ENCODE results near the gene MT1E. TPM values are rescaled to one million over a fixed set of nuclear protein-coding genes. Genes with fewer than 3 reads are reported as not detected.

MT1E gene
- total and polyA plus RNA-seq, 2 of the 8 experiments (the other 6 are each of a cell fraction or from before 2014, with no cell fraction given): 7.9 to 117 TPM

DNA sequence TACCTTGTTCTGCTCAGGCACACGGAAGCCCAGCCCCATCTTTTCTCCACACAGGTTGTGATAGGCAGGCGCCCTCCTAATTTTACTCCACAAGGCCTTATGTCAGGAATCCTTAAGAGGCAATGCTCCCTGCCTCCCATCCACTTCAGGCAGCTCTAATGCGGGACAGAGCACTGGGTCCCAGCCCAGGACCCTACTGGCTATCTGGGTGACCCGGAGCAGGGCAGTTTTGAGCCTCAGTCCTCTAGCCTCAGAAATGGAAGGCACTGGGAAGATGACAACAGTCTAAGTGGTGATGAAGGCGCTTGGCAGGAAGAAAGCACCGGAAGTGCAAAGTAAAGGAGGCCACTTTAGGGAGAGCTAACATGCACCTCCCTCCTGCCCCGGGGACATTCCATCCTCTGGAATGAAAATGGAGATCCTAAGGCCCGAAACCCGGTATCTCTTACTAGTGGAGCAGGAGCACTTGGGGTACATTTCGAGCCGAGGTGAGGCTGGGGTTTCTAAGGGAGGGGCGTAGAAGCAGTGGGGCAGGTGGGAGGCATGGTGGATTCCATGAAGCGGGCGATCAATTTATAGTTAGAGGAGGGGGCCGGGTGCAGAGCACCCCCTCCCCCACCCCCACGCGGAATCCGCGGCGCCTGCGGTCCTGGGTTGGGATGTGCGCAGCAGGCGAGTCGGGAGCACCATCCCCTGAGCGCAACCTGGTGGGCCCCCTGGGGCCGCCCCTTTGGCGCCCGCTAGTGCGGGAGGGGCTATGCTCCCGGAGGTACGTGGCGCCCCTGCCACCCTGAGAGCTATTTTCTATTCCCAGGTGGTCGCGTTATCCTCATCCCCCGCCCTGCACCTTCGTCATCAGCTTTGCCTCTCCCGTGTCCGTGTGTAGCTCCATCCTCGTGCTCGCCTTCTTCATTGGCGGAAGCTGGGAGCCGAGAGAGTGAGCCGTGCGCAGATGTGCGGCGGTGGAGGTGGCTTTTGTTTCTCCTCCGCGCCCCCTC, 37.1 kb downstream of the MT1E start:
- CTCF ChIA-PET (ENCODE audit: partially characterized antibody): interaction anchor here (0.7 to 2.8 kb wide), 7 partner anchors 9 to 59 kb away, joined by 3 to 9 read pairs (median 4); partner anchors contain the start of gene MT2A
- no peaks in the 10 kb centered on the region for H3K79me1 ChIP-seq (ENCODE audit: low read depth, low read length)
- H4K20me1 ChIP-seq (replicated peaks in 1 of 2; ENCODE audit: control insufficient read depth in 1 of 2, insufficient read depth in 2 of 2, low read length in 2 of 2): peaks cover 2 to 6% of the 10 kb centered on the region in 2 experiments
- H2BK15ac ChIP-seq (ENCODE audit: low read length): no peak overlapping the region
- no peak overlapping the region for H4K5ac ChIP-seq (ENCODE audit: insufficient read length, low read depth, low read length)
- no peaks in the 10 kb centered on the region for H3K36me3 ChIP-seq (ENCODE audit: control insufficient read depth in 2 of 4, insufficient read depth in 4 of 4, low read length in 3 of 4)
- H3K4me2 ChIP-seq (ENCODE audit: insufficient read depth in 1 of 2, low read depth in 2 of 2, low read length in 2 of 2): peak overlapping the region; percentile 61 to 93
- H3K14ac ChIP-seq (ENCODE audit: insufficient read length): no peak overlapping the region
- no peak overlapping the region for H4K91ac ChIP-seq (replicated peaks; ENCODE audit: insufficient read length, low read length)
- no peak overlapping the region; the same call in 1 of the 2 replicates for H2BK12ac ChIP-seq (ENCODE audit: low read depth, low read length)
- no peak for FAIRE-seq
- H3K4me1 ChIP-seq (replicated peaks in 1 of 4; ENCODE audit: control insufficient read depth in 3 of 4, insufficient read depth in 4 of 4, low read length in 3 of 4): peaks cover 0 to 13% (median 5%) of the 10 kb centered on the region in 4 experiments; a peak in 5 of 7 replicates
- no peak overlapping the region for H2AK5ac ChIP-seq (ENCODE audit: low read depth, low read length)
- 12% methylated on average over 30 of the region's 48 CpGs; no CpG with 5 or more reads in 1 of the 2 experiments for WGBS, 2 experiments (ENCODE audit: extremely low coverage in 1 of 2, insufficient coverage in 1 of 2, insufficient read length in 1 of 2, insufficient replicate concordance in 2 of 2, low coverage in 1 of 2, low lambda C conversion rate in 2 of 2, missing lambda C conversion rate in 1 of 2)
- DNase-seq (ENCODE audit: low read depth in 1 of 2, low spot score in 2 of 2): no peak
- no peaks in the 10 kb centered on the region for H3K9me3 ChIP-seq (ENCODE audit: insufficient read depth in 2 of 2, low read depth in 1 of 2, low read length in 1 of 2)
- no peak overlapping the region for H2BK5ac ChIP-seq (ENCODE audit: low read depth, low read length)
- peak overlapping the region; percentile 6 to 61 (median 36) for H3K4me3 ChIP-seq (ENCODE audit: extremely low read depth in 1 of 4, insufficient read depth in 2 of 4, low read depth in 3 of 4, low read length in 4 of 4)
- H3K9ac ChIP-seq (replicated peaks in 1 of 4; ENCODE audit: extremely low read depth in 1 of 4, low read depth in 3 of 4, low read length in 3 of 4): no peak overlapping the region
- H3K23me2 ChIP-seq (ENCODE audit: low read depth, low read length): peaks cover 10% of the 10 kb centered on the region; the same call in 1 of the 2 replicates
- peaks cover 81 to 100% (median 97%) of the 10 kb centered on the region in 4 experiments for H3K27me3 ChIP-seq (replicated peaks in 1 of 4; ENCODE audit: control insufficient read depth in 3 of 4, extremely low read depth in 1 of 4, insufficient read depth in 3 of 4, low read length in 3 of 4)
- no peak overlapping the region; the same call in 1 of the 2 replicates for H2BK20ac ChIP-seq (ENCODE audit: low read length)
- H4K8ac ChIP-seq (ENCODE audit: extremely low read depth, insufficient read depth, low read length): peak overlapping the region; percentile 15; the same call in 1 of the 2 replicates
- no peak overlapping the region for H3K4ac ChIP-seq (replicated peaks; ENCODE audit: insufficient read length, low read depth, low read length)
- 0 out of 2 replicates have a peak overlapping the region, but pooled peaks have one; percentile 25 for H3K18ac ChIP-seq (ENCODE audit: extremely low read depth, low read length)
- H3K23ac ChIP-seq (ENCODE audit: insufficient read length): no peak overlapping the region
- H2AFZ ChIP-seq (ENCODE audit: low read length): no peak overlapping the region
- no peak overlapping the region for H2BK120ac ChIP-seq (replicated peaks; ENCODE audit: low read depth, low read length)
- no peak overlapping the region for H3K27ac ChIP-seq (ENCODE audit: low read depth, low read length)
- POLR2A ChIA-PET (ENCODE audit: partially characterized antibody): interaction anchor here (0.7 to 13.9 kb wide), 8 partner anchors 7 to 58 kb away, joined by 3 to 205 read pairs (median 4); partner anchors contain the start of genes MT1B, MT1E, MT1H and MT1X
- H3K79me2 ChIP-seq (ENCODE audit: control insufficient read depth in 1 of 2, insufficient read depth in 2 of 2, low read length in 2 of 2): no peaks in the 10 kb centered on the region
- no peak overlapping the region for H3K56ac ChIP-seq (replicated peaks; ENCODE audit: insufficient read length, low read depth, low read length)
- TF ChIP-seq KDM4A (IDR thresholded peaks at IDR 0.05; ENCODE audit: low read depth, low read length, severe bottlenecking) (peak; percentile 84), SP1 (IDR thresholded peaks at IDR 0.05; ENCODE audit: low read depth, low read length) (no peak), CHD1 (IDR thresholded peaks at IDR 0.05; ENCODE audit: low read depth, low read length) (no peak), EGR1 (IDR thresholded peaks at IDR 0.05; ENCODE audit: borderline replicate concordance, low read depth, low read length) (no peak), JUN (IDR thresholded peaks at IDR 0.05; ENCODE audit: low read depth, low read length) (no peak), ASH2L (IDR thresholded peaks at IDR 0.05; ENCODE audit: low read length) (no peak)
- TF ChIP-seq, protein P1, sequence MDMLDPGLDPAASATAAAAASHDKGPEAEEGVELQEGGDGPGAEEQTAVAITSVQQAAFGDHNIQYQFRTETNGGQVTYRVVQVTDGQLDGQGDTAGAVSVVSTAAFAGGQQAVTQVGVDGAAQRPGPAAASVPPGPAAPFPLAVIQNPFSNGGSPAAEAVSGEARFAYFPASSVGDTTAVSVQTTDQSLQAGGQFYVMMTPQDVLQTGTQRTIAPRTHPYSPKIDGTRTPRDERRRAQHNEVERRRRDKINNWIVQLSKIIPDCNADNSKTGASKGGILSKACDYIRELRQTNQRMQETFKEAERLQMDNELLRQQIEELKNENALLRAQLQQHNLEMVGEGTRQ (IDR thresholded peaks at IDR 0.05; ENCODE audit: low read length): no peak
